ENCODE results near the gene CANT1.

CANT1 gene

GRCh38 chr17:78995022-78995760, 14.4 kb downstream of the CANT1 start:
- no peak for DNase-seq (ENCODE audit: low spot score)

GRCh38 chr17:78993981-78994671, 15.4 kb downstream of the CANT1 start:
- DNase-seq (ENCODE audit: low spot score): no peak

GRCh38 chr17:78993241-78993956, 16.2 kb downstream of the CANT1 start:
- DNase-seq (ENCODE audit: low spot score): peak; percentile 47

GRCh38 chr17:78992542-78993212, 16.9 kb downstream of the CANT1 start:
- DNase-seq (ENCODE audit: low spot score): no peak

GRCh38 chr17:78991906-78992532, 17.5 kb downstream of the CANT1 start:
- DNase-seq (ENCODE audit: low spot score): no peak

GRCh38 chr17:78991017-78991738, 18.4 kb downstream of the CANT1 start:
- no peak for DNase-seq (ENCODE audit: low spot score)

GRCh38 chr17:78990349-78991016, 19.1 kb downstream of the CANT1 start:
- no peak for DNase-seq (ENCODE audit: low spot score)

GRCh38 chr17:78988152-78988551, 21.4 kb downstream of the CANT1 start:
- no peak for DNase-seq (ENCODE audit: low spot score)

GRCh38 chr17:78986649-78987328, 22.8 kb downstream of the CANT1 start:
- peak; percentile 56 for DNase-seq (ENCODE audit: low spot score)

GRCh38 chr17:78986048-78986648, 23.4 kb downstream of the CANT1 start:
- peak; percentile 79 for DNase-seq (ENCODE audit: low spot score)

GRCh38 chr17:78985395-78985794, 24.2 kb downstream of the CANT1 start:
- no peak for DNase-seq (ENCODE audit: low spot score)

- DNase-seq (ENCODE audit: low spot score): no peak
Measured at GRCh38 chr17:78981010-78981888, 28.3 kb downstream of the CANT1 start.

- DNase-seq (ENCODE audit: low spot score): no peak
Measured at GRCh38 chr17:78980624-78980972, 29.0 kb downstream of the CANT1 start.

- peak; percentile 93 for DNase-seq (ENCODE audit: low spot score)
Measured at GRCh38 chr17:78979780-78980623, 29.6 kb downstream of the CANT1 start, which contains the start of gene LGALS3BP. Gene LGALS3BP (minus strand): TSS chr17:78979923. CDS start chr17:78977191, 2,732 bp downstream.

- DNase-seq (ENCODE audit: low spot score): no peak
Measured at GRCh38 chr17:78977997-78978973, 31.3 kb downstream of the CANT1 start.

GRCh38 chr17:78977681-78977943, 32.0 kb downstream of the CANT1 start:
- DNase-seq (ENCODE audit: low spot score): no peak

Measured in pons (tissue), 1 donor.